A673 (cell line): ENCODE data around the gene WDR36.

Experiments
- EZH2 ChIP-seq: fragments of 200-600 bp; sonication (generic); IDR thresholded peaks from 2 replicates; pipeline ENCODE4 v1.6.1; 2017; ENCODE audit warnings: borderline replicate concordance, low read depth, mild to moderate bottlenecking, mixed read lengths, antibody characterized with exemption, low read length; ENCODE audit not compliant: poor library complexity, severe bottlenecking
- TF ChIP-seq, protein P1 (sequence below): fragments of 300-800, 200-600 bp; sonication (generic); conservative IDR thresholded peaks from 2 replicates; pipeline ENCODE4 v1.5.1; 2017; ENCODE audit warnings: low read depth, mild to moderate bottlenecking, antibody characterized with exemption, low read length, moderate library complexity, mixed read lengths

DNA sequence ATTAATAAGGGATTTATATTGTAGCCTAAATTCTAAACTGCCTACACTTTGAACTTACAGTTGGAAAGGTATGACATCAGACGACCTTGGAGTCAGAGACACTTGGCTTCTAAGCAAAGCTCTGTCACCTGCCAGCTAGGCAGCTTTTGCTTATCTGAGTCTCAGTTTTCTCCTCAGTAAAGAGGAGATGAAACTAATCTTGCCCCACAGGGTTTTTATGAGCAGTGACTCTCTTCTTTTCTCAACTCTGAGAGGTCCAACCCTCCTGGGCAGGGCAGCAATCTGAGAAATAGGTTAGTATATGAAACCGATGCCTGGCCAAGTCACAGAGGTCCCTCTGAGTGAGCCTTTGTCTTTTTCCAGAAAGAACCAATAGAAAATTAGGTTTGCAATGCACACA, 53.9 kb downstream of the WDR36 start:
- TF ChIP-seq, protein P1, sequence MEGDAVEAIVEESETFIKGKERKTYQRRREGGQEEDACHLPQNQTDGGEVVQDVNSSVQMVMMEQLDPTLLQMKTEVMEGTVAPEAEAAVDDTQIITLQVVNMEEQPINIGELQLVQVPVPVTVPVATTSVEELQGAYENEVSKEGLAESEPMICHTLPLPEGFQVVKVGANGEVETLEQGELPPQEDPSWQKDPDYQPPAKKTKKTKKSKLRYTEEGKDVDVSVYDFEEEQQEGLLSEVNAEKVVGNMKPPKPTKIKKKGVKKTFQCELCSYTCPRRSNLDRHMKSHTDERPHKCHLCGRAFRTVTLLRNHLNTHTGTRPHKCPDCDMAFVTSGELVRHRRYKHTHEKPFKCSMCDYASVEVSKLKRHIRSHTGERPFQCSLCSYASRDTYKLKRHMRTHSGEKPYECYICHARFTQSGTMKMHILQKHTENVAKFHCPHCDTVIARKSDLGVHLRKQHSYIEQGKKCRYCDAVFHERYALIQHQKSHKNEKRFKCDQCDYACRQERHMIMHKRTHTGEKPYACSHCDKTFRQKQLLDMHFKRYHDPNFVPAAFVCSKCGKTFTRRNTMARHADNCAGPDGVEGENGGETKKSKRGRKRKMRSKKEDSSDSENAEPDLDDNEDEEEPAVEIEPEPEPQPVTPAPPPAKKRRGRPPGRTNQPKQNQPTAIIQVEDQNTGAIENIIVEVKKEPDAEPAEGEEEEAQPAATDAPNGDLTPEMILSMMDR = no peak
- no peak for TF ChIP-seq EZH2
